ENCODE data around the gene CDC37.

Gene CDC37

GRCh38 chr19:10403137-10404021, at the start of gene CDC37:
Gene CDC37, minus strand, starts transcription at chr19:10403542. Its CDS starts 63 bp downstream, at chr19:10403479.
- peak; percentile 99 for DNase-seq

DNA sequence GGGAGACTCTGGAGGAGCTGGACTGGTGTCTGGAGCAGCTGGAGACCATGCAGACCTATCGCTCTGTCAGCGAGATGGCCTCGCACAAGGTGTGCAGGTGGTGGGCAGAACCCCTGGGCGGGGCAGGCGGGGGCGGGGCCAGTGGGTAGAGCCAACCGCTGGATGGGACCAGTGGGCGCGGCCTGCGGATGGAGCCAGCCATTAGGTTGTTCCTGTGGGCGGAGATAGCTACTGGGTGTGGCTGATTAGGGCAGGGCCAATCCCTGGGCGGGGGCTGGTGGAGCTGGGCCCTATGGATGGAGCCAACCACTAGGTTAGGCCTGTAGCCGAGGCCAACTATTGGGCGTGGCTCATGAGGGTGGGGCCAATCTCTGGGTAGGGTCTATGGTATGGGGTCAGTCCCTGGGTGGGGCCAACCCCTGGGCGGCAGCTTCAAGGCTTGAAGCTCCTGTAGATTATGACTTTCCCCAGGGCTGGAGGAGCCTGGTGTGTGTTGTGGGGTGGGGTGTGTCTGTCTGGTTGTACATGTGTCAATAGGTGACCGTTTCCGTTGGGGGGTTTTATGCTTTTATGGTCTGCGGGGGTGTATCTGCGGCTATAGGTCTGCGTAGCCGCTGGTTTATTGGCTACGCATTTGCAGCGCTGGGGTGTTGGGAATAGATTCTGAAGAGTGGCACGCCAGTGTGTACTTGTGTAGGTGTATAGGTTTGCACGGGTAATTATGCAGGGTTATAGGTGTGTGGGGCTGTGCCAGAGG, 47.7 kb upstream of the CDC37 start:
- DNase-seq = no peak

- DNase-seq = no peak
These were observed 47.0 kb upstream of the CDC37 start for GRCh38 chr19:10450191-10450852.

DNA sequence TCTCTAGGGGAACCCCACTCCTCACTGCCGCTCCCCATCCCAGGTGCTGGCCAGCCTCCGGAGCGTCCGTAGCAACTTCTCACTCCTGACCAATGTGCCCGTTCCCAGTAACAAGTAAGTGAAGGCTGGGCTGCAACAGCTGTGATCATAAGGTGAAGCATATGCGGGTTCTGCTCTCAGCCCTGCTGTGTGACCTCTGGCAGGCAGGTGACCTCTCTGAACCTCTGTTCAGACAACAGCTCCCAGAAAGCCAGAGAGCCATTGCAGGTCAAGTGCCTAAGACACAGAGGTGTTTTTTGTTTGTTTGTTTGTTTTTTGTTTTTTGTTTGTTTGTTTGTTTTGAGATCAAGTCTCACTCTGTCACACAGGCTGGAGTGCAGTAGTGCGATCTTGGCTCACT, 45.7 kb upstream of the CDC37 start:
- DNase-seq = no peak

DNA sequence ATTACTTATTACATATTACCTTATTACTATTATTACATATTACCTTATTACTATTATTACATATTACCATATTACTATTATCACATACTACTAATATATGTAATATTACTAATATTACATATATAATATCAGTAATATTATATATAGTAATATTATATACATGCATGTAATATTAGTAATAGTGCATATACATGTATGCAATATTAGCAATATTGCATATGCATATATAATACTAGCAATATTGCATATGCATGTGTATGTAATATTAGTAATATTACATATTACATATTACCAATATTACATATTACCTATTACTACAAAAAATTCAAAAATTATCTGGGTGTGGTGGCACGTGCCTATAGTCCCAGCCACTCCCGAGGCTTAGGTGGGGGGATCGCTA, 39.4 kb upstream of the CDC37 start:
- DNase-seq = no peak

DNA sequence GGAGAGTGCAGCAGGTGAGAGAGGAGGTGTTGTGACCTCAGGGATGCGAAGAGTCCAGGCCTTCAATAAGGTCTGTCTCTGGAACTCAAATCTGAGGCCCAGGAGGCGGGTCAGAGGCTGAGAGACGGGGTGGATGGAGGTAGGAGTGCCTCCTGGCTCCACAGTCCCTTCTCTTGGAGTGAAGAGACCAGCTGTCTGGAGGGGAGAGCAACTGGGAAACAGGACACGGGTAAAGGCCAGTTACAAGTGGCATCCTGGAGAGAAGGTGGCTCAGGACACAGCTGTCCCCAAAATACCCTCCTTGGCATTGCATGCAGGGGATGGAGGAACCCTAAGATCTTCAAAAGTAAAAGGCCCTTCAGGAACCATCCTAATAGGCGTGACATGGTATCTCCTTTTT, 36.2 kb upstream of the CDC37 start:
- DNase-seq = no peak

DNA sequence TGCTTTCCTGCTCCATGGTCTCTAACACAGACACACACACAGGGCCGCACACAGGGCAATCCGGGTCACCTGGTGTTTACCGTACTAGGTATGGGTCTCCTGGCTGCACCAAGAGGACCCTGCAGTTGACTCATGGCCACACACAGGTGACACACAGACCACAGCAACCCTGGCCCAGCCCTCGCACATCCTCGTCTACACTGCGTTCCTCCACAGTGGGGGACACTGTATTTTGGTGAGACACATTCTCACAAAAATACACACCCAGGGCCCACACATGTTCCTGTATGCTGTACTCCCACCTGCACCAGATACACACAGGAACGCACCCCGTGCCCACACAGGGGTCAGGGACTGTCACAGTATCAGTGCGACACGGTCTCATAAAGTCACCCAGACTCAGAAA, 29.8 kb upstream of the CDC37 start:
- DNase-seq = no peak

- no peak for DNase-seq
These were observed 29.4 kb upstream of the CDC37 start for GRCh38 chr19:10432736-10433130.

DNA sequence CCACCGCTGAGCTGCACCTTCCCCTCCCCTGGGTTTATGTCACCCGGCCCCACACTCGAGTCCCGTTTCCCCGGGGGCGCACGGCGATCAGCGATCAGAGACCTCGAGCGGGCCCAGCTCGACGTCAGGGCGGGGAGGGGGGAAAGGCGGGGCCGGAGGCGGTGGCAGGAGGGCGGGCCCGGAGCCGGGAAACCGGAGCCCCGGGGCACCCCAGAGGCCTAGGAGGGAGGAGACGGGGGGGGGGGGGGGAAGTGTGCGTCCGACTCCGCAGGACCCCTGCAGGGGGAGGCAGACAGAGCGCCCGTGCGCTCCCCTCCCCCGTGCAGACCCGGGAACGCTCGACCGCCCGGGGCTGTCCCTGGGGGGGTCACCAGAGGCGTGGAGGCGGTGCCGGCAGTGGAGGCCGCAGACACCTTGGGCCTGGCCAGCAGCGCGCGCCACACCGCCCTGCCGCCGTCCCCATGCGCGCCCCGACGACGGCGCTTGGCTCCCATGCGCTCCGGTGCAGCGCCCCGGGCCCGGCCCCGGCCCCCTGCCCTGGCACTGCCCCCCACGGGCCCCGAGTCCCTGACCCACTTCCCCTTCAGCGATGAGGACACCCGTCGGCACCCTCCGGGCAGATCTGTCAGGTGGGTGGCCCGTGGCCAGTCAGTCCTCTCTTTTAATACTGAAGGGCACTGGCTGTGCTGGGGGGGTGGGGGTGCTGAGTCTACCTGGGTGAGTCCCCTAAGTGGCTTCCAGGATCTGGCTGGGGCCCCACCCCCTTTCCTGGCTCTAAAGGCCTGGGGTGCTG, 28.8 kb upstream of the CDC37 start:
- DNase-seq = peak; percentile 74

- peak; percentile 70 for DNase-seq
These were observed 28.1 kb upstream of the CDC37 start for GRCh38 chr19:10431254-10431942.

DNA sequence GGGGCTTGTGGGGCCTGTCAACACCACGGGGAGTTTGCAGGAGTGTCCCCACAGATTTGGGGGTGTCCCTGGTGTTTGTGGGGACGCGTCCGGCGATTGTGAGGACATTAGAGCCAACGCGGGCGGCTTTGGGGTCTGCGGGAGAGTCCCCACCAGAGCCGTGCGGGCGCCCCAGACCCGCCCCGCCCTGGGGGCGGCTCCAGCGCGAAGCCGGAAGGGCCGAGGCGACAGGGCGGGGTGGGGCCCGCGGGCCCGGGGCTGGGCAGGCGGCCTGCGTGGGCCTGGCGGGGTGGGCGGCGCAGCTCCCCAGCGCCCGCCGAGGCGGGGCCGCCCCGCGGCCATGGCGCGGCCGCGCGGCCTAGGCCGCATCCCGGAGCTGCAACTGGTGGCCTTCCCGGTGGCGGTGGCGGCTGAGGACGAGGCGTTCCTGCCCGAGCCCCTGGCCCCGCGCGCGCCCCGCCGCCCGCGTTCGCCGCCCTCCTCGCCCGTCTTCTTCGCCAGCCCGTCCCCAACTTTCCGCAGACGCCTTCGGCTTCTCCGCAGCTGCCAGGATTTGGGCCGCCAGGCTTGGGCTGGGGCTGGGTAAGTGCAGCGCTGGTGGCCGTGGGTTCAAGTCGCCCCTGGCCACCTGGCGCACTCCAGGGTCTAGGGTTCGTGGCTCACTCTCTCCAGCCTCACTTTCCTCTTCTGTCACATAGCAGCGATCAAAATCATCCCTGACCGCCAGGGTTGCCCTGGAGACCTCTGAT, 27.3 kb upstream of the CDC37 start:
- DNase-seq = peak; percentile 72

DNA sequence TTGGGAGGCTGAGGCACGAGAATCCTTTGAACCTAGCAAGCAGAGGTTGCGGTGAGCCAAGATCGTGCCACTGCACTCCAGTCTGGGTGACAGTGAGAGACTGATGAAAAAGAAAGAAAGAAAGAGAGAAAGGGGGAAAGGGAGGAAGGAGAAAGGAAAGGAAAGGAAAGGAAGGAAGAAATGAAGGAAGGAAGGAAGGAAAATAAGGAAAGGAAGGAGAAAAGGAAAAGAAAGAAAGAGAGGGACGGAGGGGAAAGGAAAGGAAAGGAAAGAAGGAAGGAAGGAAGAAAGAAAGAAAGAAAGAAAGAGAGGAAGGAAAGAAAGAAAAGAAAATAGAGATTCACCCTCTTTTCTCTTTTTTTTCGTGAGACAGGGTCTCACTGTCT, 25.6 kb upstream of the CDC37 start:
- no peak for DNase-seq

DNA sequence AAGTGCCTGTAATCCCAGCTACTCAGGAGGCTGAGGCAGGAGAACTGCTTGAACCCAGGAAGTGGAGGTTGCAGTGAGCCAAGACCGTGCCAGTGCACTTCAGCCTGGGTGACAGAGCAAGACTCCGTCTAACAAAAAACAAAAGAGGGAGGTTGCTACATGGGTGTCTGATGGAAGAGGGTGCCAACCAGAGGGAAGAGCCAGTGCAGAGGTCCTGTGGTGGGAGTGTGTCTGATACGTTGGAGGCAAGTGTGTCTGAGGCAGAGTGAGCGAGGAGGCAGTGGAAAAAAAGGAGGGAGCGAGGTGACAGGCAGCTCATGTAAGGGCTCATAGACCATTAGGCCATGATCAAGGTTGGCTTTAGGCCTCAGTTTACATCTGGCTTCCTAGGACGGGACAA, 23.8 kb upstream of the CDC37 start:
- DNase-seq = no peak

DNA sequence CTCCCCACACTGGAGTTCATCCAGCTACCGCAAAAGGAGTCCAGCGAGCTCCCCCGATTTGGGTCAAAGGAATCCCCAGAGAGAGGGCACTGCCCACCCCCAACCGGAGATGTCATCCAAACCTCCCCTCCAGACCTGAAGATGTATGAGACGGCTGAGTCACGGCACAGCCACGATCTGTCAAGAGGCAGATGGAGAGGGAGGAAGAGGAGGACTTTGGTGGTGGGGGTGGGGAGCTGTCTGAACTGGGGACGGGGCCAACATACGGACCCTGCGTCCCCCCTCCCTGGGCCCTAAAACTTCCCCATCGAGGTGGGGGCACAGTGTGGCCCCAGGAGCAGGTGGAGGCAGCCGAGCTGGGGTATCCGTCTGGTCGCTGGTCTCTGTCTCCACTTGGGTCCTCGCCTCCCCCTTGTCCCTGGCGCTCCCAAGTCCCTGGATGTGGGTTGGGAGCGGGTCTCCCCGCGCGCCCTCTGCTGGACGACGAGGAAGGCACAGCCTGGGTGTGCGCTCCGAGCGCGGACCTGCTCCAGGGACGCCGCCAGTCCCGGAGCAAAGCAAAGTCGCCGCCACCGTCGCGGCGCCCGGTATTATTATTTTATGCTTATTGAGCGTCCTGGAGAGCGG, 20.8 kb upstream of the CDC37 start:
- peak; percentile 79 for DNase-seq

DNA sequence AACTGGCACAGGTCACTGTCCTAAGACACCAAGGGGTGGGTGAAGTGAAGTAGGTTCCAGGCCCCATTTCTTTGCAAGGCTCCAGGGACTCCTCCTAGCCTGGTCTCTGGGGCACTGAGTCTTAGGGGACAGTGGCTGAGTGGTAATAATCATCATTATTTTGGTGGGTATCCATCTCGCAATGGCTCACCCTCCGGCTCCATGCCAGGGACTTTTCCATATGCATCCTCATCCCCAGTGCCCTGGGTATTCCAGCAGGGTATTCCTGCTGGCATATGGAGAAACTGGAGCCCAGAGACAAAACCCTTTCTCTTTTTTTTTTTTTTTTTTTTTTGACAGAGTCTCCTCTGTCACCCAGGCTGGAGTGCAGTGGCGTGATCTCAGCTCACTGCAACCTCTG, 19.5 kb upstream of the CDC37 start:
- DNase-seq = no peak

- DNase-seq = no peak
These were observed 18.7 kb upstream of the CDC37 start for GRCh38 chr19:10422046-10422461.

- peak; percentile 85 for DNase-seq
These were observed 18.1 kb upstream of the CDC37 start for GRCh38 chr19:10421240-10422045.

DNA sequence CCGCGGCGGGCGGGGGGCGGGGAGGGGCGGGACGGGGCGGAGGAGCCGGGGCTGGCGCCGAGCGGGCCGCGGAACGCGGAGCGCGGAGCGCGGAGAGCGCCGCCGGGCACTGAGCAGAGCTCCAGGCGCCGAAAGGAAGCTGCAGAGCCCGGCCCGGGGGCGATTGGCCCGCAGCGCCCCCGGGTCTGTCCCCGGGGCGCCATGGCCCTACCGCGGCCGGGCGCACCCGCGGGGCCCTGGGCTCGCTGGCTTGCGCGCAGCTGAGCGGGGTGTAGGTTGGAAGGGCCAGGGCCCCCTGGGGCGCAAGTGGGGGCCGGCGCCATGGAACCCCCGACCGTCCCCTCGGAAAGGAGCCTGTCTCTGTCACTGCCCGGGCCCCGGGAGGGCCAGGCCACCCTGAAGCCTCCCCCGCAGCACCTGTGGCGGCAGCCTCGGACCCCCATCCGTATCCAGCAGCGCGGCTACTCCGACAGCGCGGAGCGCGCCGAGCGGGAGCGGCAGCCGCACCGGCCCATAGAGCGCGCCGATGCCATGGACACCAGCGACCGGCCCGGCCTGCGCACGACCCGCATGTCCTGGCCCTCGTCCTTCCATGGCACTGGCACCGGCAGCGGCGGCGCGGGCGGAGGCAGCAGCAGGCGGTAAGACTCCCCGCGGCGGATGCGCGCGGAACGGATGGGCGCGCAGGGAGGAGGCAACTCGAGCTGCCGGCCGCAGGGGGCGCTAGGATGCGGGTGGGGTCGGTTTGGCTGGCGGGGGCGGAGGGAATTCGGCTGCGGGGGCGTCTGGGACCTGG, 17.3 kb upstream of the CDC37 start, which contains the start of gene PDE4A:
PDE4A (plus strand) TSS at position 95 of the 796 bp plus-strand sequence; CDS start at position 322, 227 bp downstream.
- DNase-seq = peak; percentile 68

Measured in suppressor macrophage treated with lipopolysaccharide for 4 hours (primary cell).